Activated gamma-delta T cell treated with Interleukin-2 at 50 U/mL for 16 hours (primary cell): Measurements from ENCODE around the gene BTLA.
"Not testable (repeated sequence)": the region's sequence is repeated elsewhere in the genome, so short reads cannot be mapped to it uniquely, and the experiment has no call there.

Experiments
- DNase-seq: peaks from one replicate; pipeline ENCODE4 v3.0.0-alpha.2; 2020

Gene BTLA

GRCh38 chr3:112437146-112438022, 61.9 kb downstream of the BTLA start:
- no peak for DNase-seq

- no peak for DNase-seq
Observed at GRCh38 chr3:112429960-112430359, 69.3 kb downstream of the BTLA start.

- no peak for DNase-seq
Observed at GRCh38 chr3:112427123-112427522, 72.1 kb downstream of the BTLA start.

DNA sequence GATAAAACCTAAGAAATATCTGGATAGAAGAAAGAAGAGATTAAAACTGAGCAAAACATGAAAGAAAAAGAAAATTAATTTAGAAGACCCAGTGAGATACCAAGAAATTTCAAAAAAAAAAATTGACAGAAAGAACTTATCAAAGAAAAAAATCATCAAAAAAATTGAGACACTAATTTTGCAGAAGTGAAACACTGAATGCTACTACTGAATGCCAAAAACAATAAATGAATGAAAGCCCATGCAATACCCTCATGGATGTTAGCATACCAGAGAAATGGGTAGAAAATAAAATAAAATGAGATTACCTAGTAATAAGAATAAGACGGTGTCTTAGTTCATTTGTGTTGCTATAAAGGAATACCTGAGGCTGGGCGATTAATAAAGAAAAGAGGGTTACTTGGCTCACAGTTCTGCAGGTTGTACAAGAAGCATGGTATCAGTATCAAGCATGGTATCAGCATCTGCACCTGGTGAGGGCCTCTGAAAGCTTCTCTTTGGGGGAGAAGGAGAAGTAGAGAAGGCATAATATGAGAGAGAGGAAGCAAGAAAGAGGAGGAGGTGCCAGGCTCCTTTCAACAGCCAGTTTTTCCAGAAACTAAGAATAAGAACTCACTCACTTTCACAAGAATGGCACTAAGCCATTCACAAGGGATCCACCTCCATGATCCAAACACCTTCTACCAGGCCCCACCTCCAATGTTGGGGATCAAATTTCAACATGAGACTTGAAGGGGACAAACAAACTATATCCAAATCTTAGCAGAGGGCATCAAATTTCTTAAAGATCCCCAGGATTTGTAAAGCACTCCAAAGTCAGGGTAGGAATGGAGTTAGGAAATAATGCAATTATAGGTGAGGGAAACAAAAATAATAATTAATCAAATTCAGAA, 73.2 kb downstream of the BTLA start:
- DNase-seq = no peak

DNA sequence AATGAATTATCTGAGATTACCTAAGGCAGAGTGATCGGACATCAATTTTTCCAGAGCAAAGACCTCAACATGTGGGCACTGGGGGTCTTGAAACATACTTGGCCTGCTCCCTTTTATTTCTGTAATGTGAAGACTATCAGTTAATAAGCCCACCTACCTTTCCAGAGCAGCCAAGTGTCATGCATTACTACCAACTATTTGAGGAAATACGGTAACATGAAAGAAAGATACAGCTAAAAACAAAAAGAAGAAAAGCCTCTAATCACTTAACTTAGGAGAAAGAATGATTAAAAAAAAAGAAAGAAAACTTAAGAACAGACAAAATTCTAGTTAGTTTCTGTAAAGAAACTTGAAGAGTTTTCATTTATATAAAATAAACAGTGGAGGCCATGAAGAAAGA, 73.9 kb downstream of the BTLA start:
- DNase-seq = no peak

GRCh38 chr3:112424394-112424793, 74.9 kb downstream of the BTLA start:
- DNase-seq = no peak

DNA sequence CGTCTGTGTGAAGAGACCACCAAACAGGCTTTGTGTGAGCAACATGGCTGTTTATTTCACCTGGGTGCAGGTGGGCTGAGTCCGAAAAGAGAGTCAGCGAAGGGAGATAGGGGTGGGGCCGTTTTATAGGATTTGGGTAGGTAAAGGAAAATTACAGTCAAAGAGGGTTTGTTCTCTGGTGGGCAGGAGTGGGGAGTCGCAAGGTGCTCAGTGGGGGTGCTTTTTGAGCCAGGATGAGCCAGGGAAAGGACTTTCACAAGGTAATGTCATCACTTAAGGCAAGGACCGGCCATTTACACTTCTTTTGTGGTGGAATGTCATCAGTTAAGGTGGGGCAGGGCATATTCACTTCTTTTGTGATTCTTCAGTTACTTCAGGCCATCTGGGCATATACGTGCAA, 76.4 kb downstream of the BTLA start:
- DNase-seq = not testable (repeated sequence)

GRCh38 chr3:112418526-112418925, 80.7 kb downstream of the BTLA start:
- not testable (repeated sequence) for DNase-seq

GRCh38 chr3:112417696-112418318, 81.5 kb downstream of the BTLA start:
- DNase-seq = no peak

- no peak for DNase-seq
Observed at GRCh38 chr3:112416391-112417212, 82.7 kb downstream of the BTLA start.

DNA sequence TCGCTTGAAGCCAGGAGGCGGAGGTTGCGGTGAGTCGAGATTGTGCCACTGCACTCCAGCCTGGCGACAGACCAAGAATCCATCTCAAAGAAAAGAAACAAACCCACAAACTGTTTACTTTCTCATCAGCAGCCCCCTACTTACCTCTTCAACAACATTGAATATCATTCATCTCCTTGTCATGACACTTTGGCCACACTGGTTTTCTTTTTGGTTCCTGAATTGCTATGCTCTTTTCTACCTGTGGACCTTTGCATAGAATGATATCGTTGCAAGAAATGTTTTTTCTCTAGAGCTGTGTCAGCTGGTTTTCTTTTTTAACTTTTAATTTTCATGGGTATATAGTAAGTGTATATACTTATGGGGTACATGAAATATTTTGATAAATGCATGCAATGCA, 83.9 kb downstream of the BTLA start:
- no peak for DNase-seq
